GM12891 (cell line): Measurements from ENCODE around the gene PTPN4.

Experiments used
- POLR2A ChIP-seq: IDR thresholded peaks from 2 replicates; pipeline ENCODE4 v1.6.1; 2011; ENCODE audit warnings: low read depth, low read length, control low read depth
- POLR2AphosphoS5 ChIP-seq: IDR thresholded peaks from 2 replicates; pipeline ENCODE4 v1.6.1; 2011; ENCODE audit warnings: low read depth, low read length, control low read depth
- TAF1 ChIP-seq: IDR thresholded peaks from 2 replicates; pipeline ENCODE4 v1.6.1; 2011; ENCODE audit warnings: low read depth, low read length, control low read depth

DNA sequence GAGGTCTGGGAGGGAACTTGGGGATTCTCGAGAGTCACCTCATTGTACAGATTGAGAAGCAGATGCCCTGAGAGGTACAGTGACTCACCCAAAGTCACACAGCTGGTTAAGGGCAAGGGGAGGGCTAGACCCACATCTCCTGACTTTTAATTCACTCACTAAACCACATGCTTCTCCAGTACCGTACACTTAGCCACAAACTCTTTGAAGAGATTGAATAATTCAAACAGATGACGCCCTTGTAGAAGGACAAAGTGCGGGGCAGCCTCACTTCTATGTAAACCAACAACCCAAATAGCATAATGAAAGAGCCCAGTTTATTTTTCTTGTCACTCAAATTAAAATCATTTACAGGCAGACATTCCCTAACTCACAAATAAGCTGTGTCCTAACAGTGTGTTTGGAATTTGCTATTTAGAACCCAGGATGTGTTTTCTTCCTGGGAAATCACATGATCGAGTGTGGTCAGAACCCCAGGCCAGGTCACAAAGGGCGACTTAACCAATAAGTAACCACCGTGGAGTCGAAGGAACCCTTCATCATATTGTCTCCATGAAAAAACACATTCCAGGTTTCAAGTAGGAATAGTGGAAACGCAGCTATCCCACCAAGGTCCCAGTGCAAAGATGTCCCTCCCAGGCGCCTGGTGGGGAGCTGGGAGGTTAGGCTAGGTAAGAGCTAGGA lies 35.8 kb upstream of the PTPN4 start:
- TF ChIP-seq TAF1 (no peak), POLR2AphosphoS5 (no peak), POLR2A (no peak)
